Left ventricle myocardium inferior (tissue), 1 donor: ENCODE measurements around the gene WFDC1. TPM values are rescaled to one million over a fixed set of nuclear protein-coding genes. Genes with fewer than 3 reads are reported as not detected.
A peak's percentile ranks its signal among the peaks of the same experiment; 100 is the strongest.

Source experiments
- DNase-seq: peaks from one replicate; pipeline ENCODE4 v3.0.0-alpha.2; 2020
- H3K27ac ChIP-seq: fragments of 200-600 bp; replicated peaks from 2 replicates; pipeline ENCODE4 v1.8.0; 2021
- H3K27me3 ChIP-seq: fragments of 200-600 bp; 2 replicates; pipeline ENCODE4 v1.8.0; 2021; ENCODE audit warnings: low read depth
- H3K36me3 ChIP-seq: fragments of 200-600 bp; 2 replicates; pipeline ENCODE4 v1.8.0; 2021
- H3K4me1 ChIP-seq: fragments of 200-600 bp; 2 replicates; pipeline ENCODE4 v1.8.0; 2021
- H3K4me3 ChIP-seq: fragments of 200-600 bp; 2 replicates; pipeline ENCODE4 v1.8.0; 2021; ENCODE audit warnings: mild to moderate bottlenecking, moderate library complexity
- H3K9me3 ChIP-seq: fragments of 200-600 bp; replicated peaks from 2 replicates; pipeline ENCODE4 v1.8.0; 2021
- CTCF ChIP-seq: fragments of 200-600 bp; IDR thresholded peaks from 2 replicates; pipeline ENCODE4 v1.8.0; 2021; ENCODE audit warnings: antibody characterized with exemption, mild to moderate bottlenecking, borderline replicate concordance
- intact Hi-C: fragments of 100-400 bp; cut with micrococcal nuclease; formaldehyde crosslinking; loops from one replicate; pipeline ENCODE4 v1.11.0; 2022
- total RNA-seq: library from RNA; stranded (reverse); fragmentation: NEBNext Ultra II Directional; extraction: Animal tissue kit (Norgen Biotek cat#: 25700); gene quantifications from one replicate; pipeline ENCODE4 v1.2.1, GENCODE V29; 2021
- donor health status: DM: no; HTN: yes; CAD: no; lungs with severe emphysema.

The WFDC1 gene
- total RNA-seq, 1 donor from 2014 or later: 1.3 TPM

DNA sequence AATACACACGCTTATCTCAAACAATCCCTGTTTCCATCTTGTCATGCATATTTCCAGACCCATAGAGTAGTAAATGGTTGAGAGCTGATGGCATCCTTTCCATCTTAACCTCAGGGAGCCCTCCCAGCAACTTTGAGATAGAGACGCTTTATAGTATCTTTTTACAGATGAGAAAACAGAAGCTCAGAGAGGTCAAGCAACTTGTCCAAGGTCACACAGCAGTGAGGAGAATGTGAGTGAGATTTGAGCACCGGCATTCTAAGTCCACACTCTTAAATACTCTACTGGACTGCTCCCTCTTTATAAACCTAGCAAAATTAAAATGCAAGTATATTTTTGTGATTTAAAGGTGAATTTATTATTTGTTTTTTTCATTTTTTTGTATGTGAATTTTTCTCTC is 35.0 kb upstream of the WFDC1 start:
- H3K9me3 ChIP-seq: peaks cover 12% of the 10 kb centered on the region
- H3K36me3 ChIP-seq: no peaks in the 10 kb centered on the region
- no peak overlapping the region for H3K27ac ChIP-seq
- no peaks in the 10 kb centered on the region for H3K4me1 ChIP-seq
- H3K4me3 ChIP-seq: no peak overlapping the region
- no peak for TF ChIP-seq CTCF
- intact Hi-C loops: no loop called here
- DNase-seq: no peak
- peaks cover 71% of the 10 kb centered on the region for H3K27me3 ChIP-seq

DNA sequence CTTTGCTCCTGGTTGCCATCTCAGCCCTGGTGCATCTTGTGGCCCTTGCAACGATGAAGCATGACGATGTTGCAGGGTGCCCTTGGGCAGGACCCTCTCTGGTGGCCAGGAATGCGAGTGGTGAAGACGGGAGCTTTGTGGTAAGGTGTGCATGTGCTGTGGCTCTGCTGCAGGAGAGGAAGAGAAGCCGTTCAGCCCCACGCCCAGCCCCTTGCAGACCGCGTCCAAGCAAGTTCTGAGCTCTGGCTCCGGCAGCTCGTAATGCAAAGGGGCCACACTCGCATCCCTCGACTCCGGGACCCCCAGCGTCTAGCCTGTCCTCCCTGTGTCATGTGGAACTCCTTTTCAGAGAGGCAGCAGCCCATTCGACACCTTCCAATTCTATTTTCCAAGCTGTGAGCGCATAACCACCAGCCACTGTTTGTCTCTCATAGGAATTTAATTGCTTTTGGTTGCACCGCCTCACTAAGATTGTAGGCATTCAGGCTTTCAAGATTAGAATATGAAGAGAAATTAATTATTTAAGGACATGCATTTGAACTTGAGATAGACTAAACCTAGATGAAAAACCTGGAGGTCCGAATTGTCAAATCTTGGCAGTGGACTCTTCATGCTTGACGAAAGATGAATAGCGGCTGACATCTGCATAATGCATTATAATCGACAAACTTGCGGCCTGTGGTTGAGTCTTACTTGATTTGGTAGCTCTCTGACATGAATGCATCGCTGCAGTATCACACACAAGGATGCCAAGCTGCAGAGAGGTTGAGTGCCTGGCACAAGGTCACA is 33.7 kb upstream of the WFDC1 start:
- Histone ChIP-seq H3K9me3 (no peaks in the 10 kb centered on the region), H3K27ac (no peak overlapping the region), H3K36me3 (no peaks in the 10 kb centered on the region), H3K27me3 (peaks cover 71% of the 10 kb centered on the region), H3K4me1 (no peaks in the 10 kb centered on the region), H3K4me3 (no peak overlapping the region)
- DNase-seq: no peak
- intact Hi-C loops: no loop called here
- no peak for TF ChIP-seq CTCF

DNA sequence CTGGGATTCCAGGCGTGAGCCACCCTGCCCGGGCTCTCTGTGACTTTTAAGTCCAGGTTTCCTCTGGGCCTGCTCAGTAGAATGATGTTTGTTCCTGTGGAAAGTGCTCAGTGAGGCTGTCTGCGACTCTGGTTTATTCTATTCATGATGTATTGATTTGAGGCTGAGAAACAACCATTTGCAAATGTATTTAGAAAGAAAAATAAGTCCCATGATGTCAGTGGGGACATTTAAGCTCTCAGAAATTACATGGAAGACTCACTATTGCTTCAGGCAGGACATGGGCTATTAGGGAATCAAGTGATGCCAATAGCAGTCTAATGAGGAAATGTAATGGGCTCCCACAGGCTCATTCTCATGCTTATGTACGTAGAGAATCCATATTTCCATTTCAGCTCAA is 32.6 kb upstream of the WFDC1 start:
- no peaks in the 10 kb centered on the region for H3K4me1 ChIP-seq
- no peak overlapping the region for H3K4me3 ChIP-seq
- no peaks in the 10 kb centered on the region for H3K9me3 ChIP-seq
- no peak overlapping the region for H3K27ac ChIP-seq
- TF ChIP-seq CTCF: no peak
- DNase-seq: no peak
- no peaks in the 10 kb centered on the region for H3K36me3 ChIP-seq
- intact Hi-C loops: no loop called here
- peaks cover 65% of the 10 kb centered on the region for H3K27me3 ChIP-seq

- no peak for TF ChIP-seq CTCF
- Histone ChIP-seq H3K27ac (no peak overlapping the region), H3K9me3 (no peaks in the 10 kb centered on the region), H3K4me3 (no peak overlapping the region), H3K36me3 (no peaks in the 10 kb centered on the region), H3K4me1 (no peaks in the 10 kb centered on the region), H3K27me3 (peaks cover 56% of the 10 kb centered on the region)
- intact Hi-C loops: no loop called here
- DNase-seq: no peak
Observed at GRCh38 chr16:84262939-84263338, 31.7 kb upstream of the WFDC1 start.

GRCh38 chr16:84266451-84266850 is 28.2 kb upstream of the WFDC1 start:
- no peak overlapping the region for H3K4me3 ChIP-seq
- H3K4me1 ChIP-seq: no peaks in the 10 kb centered on the region
- H3K9me3 ChIP-seq: no peaks in the 10 kb centered on the region
- no peak for TF ChIP-seq CTCF
- peak; percentile 35 for DNase-seq
- H3K36me3 ChIP-seq: no peaks in the 10 kb centered on the region
- no peak overlapping the region for H3K27ac ChIP-seq
- intact Hi-C loops: no loop called here
- peaks cover 34% of the 10 kb centered on the region for H3K27me3 ChIP-seq
